Stimulated activated CD4-positive, alpha-beta T cell treated with anti-CD3 and anti-CD28 coated beads, Interleukin-2, amount 100 ng/mL, for 48 hours (primary cell): ENCODE data around the gene SDK1.
A peak's percentile ranks its signal among the peaks of the same experiment; 100 is the strongest.

ENCODE experiments used
- DNase-seq, 2 donors: peaks; one replicate each; pipeline ENCODE4 v3.0.0-alpha.2; 2020

SDK1 gene

GRCh38 chr7:3895341-3896116 lies 594.5 kb downstream of the SDK1 start:
- no peak for DNase-seq

DNA sequence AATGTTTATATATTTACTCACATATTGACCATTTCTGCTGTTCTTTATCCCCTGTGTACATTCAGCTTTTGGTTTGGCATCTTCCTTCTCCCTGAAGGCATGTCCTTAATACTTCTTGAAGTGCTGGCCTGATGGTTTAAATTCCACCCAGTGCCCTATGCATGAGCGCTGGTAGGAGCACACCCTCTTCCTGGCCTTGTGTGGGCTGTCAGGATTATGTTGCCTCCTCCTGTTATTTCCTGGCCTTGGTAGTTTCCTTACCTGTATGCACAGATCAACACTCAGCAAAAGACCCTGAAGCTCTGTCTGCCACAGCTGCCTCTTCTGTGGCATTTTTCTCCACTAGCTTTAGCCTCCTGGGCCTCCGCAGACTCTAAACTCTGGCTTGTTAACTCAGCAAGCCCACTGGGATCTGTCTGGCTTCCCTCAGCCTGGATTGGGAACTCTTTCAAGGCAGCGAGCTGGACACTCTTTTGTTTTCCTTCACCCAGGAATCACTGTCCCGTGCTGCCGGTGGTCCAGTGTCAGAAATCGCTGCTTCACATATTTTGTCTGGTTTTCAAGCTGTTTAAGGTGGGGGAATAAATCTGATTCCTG lies 595.2 kb downstream of the SDK1 start:
- DNase-seq, result no peak

DNA sequence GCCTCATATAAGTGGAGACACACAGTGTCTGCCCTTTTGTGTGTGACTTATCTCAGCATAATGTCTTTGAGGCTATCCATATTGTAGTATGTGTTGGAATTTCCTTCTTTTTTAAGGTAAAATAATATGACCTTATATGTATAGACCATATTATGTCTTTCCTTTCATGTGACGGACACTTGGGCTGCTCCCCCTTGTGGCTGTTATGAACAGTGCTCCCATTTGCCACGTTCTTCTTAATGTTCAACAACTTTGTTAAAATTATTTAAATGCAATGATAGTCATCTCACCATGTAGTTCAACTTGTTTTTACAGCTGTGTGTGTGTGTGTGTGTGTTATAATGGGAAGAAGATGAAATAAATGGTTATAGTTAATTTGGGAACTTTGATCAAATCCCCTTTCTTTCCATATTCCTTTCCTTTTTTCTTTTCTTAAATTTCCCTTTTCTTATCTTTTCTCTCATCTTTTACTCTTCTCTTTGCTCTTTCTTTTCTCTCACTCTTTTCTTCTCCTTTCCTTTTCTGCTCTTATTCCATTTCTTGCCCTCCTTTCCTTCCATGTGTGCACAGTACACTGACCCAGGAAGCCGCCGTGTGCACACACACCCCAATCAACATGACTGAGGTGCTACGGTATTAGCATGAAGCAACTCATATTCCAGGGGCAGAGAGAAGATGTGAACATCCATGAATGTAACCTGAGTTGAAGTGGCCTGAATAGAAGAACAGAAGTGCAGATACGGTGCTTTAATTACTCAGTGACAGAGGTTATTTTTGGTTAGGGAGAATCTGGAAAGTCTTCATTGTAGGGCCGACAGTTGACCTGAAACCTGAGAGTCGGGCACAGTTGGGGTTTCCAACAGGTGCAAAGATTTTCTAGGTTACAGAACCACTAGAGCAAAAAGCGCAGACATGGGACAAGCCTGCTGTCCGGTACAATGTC lies 596.6 kb downstream of the SDK1 start:
- peak; percentile 13 to 24 for DNase-seq

GRCh38 chr7:3899559-3899991 lies 598.5 kb downstream of the SDK1 start:
- DNase-seq, result no peak

DNA sequence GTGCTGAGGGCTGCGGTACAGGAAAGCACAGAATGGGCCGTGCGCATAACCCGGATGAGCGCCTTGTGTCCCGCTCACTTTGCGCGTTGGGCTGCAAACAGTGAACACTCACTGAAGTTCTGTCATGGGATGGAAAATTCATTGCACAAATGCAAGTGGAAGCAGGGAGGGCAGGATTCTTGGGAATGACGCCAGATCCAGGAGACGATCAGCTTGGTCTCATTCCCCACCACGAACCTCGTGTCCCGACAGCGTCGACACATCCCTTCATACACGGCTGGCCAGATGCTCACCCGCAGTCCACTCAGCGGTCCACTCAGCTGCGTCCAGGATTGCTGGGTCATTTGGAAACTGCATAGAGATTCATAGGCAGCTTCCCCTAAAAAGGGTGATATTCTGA lies 607.1 kb downstream of the SDK1 start:
- no peak for DNase-seq

DNA sequence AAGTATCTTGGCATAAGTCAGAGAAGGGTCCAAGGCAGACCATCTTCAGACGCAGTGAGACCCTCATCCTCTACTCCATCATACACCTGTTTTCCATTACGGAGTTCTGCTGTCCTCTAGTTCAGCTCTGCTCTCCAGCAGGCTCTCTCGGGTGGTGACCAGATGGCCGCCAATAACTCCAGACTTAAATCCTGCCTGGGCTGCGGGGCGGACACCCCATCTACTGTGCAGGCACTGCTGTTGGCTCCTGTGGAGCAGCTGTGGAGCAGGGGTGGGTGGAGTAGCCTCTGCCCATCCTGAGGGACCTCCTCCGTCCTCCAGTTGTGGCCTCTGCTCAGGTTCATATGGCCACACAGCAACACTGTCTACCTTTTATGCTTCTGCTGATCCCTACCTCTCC lies 608.1 kb downstream of the SDK1 start:
- DNase-seq, result no peak

DNA sequence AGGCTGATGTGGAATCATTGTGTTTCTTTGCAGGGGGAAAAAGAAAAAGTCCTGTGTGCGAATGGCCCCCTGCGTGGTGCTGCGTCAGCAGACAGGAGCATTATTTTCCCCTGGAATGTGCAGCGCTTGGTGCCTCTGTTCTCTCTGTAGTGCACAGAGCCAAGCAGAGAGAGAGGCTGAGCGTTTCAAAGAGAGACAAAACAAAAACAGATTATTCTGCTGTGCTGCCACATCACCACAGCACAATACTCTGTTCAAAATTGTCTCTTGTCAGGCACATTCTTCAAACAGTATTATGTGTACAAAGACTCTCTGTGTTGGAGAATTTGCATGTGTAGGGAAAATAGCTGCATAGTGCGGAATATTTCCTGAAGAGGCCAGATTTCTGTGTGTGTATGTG lies 609.0 kb downstream of the SDK1 start:
- no peak for DNase-seq

DNA sequence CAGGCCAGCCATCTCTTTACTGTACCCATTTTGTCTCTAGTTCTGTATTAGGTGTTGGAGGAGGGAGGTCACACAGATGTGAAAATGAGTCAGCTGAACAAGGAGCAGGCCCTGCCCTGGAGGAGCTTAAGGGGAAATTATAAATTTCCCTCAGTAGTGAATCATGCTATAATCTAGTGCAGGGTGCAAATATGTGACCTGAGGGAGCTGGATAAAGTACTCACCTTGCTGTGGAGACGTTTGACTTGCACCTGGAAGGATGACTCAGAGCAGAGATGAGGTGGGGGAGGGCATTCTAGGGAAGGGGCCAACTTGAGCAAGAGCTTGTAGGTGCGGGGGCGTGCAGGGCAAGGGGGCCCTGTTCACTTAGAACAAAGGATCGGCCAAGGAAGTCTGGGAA lies 610.6 kb downstream of the SDK1 start:
- no peak for DNase-seq

GRCh38 chr7:3912291-3912690 lies 611.2 kb downstream of the SDK1 start:
- no peak for DNase-seq

DNA sequence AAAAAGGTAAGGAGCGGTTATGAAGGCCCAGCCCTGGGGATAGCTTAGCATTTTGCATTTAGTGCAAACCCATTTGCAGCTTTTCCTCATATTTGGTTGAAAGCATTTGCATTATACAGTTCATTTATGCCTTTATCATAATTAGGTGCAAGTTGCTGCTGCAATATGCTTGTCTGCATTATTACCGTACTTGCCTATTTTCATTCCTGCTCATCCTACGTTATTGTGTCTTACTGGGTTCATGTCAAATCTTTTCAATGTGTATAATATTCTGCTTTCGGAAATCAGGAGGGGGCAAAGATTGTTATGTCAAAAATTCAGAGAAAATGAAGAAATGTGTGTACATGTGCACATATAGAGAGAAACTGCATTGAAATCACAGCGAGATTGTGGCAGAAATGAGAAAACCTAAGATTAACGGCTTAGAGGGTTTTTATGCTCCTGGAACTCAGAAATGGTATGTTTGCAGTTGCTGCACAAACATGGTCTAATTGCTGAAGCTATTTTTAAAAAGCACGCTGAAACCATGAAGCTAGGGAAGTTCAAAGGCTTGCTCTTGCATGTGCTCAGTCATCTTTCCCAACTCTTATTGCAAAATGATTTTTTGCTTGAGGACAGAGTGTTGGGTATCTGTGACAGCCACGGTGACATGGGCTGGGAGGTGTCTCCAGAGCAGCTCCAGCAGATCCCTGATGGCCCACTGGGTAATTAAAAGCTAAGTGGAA lies 613.2 kb downstream of the SDK1 start:
- DNase-seq, result no peak

DNA sequence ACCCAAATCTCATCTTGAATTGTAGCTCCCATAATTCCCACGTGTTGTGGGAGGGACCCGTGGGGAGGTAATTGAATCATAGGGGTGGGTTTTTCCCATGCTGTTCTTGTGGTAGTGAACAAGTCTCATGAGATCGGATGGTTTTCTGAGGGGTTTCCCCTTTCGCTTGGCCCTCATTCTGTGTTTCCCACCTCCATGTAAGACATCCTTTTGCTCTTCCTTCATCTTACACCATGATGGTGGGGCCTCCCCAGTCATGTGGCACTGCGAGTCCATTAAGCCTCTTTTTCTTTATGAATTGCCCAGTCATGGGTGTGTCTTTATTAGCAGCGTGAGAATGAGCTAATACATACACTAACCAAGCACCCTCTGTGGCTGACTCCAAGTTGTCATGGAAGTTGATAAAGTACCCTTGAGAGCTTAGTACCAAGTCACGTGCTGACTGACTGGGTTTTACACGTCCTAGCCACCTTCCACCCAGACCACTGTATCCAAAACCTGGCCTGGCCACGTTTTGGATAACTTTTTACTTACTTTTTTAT lies 614.4 kb downstream of the SDK1 start:
- no peak for DNase-seq

GRCh38 chr7:3916146-3916545 lies 615.1 kb downstream of the SDK1 start:
- no peak for DNase-seq

DNA sequence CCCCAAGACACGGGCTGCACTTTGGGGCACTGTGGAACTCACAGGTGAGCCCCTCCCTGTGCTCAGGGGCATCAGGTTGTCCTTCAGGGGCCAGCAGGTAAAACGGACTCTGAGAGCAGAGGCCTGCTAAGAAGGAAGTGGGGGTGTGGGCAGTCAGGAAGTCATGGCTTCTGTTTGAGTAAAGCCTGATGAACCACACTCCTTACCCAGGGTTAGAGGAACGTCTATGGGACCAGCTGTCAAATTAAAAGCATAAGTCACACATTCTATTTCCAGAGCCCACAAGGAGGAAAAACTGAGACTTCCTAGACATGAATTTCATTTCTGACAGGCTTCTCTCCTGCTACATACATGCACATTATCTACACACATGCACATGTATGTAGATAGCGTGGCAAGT lies 616.4 kb downstream of the SDK1 start:
- no peak for DNase-seq

DNA sequence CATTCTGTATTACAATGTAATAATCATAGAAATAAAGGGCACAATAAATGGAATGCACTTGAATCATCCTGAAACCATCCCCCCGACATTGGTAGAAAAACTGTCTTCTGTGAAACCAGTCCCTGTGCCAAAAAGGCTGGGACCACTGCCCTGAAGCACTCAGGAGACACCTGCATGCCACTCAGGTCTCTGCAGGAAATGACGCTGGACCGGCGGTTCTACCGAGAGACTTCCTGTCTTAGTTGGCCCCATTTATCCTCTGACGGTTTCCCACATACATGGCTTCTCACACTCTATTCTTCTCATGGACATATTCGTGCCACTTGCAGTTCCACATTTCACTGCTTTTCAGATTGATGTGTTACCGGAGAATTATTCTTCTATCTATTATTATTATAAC lies 617.5 kb downstream of the SDK1 start:
- DNase-seq, result no peak

DNA sequence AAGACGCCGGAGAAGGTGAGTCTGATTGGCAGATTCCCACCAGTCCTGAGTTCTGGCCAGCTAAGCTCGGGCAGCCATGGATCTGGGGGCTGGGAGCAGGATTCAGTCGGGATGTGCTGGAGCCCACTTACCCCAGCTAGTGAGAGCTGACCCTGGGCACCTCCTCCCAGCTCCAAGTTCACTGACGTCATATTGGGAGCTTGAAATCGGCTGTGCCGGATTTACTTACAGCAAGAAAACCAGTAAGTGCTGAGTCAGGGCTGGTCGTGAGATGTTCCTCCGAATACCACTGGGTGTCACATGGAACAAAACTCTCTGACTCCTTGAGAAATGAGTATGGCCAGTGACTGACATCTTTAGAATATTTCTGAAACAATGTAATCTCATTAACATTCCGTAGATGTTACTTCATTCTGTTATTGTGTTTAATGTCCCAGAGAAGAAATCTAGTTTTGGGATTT lies 621.2 kb downstream of the SDK1 start:
- DNase-seq, result no peak

DNA sequence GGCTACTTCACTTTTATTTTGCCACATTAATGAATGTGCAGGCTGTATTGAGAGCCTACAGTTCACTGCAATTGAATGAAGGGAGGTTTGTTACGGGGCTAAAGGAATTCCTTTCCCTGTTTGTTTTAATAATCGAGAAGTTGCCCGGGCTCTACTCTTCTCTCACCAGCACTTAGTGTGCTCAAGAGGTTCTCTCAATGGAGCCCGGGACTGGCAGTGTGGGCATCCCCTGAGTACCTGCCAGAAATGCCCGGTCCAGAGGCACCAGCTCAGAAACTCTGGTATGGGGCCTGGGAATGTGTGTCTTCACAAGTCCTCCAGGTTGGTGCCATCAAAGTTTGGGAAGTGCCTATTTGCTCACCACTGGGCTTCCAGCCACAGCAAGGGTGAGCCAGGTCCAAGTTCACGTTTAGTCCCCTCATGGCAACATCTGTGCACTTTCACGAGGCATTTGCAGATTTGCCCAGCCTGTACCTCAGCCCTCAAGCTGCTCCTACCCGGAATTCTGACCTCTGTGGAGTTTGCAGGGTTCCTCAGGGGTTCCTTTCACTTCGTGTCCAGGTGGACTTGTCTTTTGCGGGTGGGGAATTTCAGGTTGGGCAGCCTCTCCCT lies 622.4 kb downstream of the SDK1 start:
- no peak for DNase-seq

DNA sequence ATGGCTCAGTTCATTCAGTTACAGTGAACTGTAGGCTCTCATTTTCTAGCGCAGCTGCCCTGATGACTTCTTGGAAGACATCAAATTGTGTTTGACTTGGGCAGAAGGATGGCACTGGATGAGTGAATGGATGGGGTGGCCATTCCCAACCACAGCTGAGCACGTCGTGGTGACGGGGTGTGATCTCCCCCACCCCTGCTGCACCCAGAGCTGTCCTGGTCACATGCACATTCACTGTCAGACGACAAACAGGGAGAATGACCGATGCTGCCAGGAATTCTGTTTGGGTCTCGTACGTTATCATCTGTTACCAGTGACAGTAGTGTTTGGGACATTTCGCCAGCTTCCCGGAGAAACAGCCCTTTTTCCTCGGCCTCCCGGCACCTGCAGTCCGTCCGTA lies 623.2 kb downstream of the SDK1 start:
- DNase-seq, result no peak

GRCh38 chr7:3927446-3928110 lies 626.5 kb downstream of the SDK1 start:
- DNase-seq, result no peak

DNA sequence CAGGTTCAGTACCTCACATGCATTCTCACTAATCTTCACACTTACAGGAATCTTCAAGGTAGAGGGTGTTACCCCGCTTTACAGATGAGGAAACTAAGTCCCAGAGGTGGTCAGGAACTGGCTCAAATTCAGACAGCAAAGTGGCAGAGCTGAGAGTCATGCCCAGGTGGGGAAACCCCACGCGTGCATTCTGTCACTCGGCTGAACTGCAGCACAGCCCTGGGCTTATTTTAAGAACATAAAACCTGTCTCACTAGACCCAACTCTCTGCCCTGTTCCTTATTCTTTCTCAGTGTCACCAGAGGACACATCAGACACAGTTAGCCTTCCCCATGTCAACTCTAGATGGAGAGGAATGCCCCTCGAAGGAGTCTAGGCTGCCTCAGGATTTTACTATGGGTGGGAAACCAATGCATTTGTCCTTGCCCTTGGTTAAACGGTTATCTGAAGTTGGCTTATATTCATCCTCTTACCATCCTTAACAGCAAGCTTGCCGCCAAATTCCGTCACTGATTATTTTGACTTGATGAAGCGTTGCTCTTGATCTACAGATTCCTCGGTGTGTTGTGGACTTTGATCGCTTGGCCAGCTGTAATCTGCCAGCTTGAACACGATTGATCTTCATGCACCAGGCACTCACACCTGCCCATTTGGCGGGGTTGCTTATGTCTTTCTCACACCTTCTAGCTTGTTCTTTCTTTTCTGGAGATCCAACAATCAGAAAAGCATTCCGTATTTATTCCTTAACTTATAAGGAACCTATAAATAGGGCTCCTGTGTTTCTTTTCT lies 627.9 kb downstream of the SDK1 start:
- DNase-seq, result no peak

DNA sequence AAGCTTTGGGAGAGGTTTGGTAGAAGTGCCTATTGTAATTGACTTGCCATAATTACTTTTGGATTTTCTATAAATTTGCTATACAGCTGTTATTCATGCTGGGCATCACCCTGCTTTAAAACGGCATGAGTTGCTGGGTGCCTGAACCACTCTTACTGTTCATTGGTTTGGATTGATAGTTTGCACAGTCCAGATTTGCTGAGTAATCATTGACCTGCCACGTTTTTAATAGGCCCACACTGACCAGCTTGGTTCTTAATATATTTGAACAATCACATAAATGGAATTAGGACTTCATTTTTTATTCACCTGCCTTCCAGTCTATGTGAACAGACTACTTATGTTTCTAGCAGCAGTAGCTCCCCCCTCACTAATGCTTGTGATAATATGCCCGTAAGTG lies 630.8 kb downstream of the SDK1 start:
- no peak for DNase-seq

DNA sequence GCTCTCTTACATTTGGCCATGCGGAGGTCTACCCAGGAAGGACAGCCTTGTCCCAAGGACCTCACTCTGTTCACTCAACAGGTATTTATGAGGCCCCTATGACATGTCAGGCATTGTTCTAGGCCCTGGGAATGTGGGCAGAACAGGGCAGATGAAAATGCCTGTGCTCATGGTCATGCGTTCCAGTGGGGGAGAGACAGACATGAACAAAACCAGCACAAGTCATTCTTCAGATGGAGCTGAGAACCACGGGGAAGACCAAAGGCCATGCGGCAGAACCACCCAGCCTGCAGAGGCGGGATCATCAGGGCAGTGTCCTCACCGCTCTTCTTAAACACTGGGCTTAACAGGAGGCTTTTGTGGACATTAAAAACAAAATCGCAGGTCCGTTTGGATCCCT lies 636.1 kb downstream of the SDK1 start:
- DNase-seq, result no peak
